GM18498 (cell line): ENCODE data around the gene MARCHF7.
"Not testable (repeated sequence)": the region's sequence is repeated elsewhere in the genome, so short reads cannot be mapped to it uniquely, and the experiment has no call there.

ENCODE experiments used
- ATAC-seq: cut with Tn5 transposase; IDR thresholded peaks from one replicate; pipeline ENCODE4 v1.9.1; 2021; ENCODE audit warnings: mild to moderate bottlenecking, moderate library complexity; ENCODE audit not compliant: unreplicated experiment

The MARCHF7 gene, protein sequence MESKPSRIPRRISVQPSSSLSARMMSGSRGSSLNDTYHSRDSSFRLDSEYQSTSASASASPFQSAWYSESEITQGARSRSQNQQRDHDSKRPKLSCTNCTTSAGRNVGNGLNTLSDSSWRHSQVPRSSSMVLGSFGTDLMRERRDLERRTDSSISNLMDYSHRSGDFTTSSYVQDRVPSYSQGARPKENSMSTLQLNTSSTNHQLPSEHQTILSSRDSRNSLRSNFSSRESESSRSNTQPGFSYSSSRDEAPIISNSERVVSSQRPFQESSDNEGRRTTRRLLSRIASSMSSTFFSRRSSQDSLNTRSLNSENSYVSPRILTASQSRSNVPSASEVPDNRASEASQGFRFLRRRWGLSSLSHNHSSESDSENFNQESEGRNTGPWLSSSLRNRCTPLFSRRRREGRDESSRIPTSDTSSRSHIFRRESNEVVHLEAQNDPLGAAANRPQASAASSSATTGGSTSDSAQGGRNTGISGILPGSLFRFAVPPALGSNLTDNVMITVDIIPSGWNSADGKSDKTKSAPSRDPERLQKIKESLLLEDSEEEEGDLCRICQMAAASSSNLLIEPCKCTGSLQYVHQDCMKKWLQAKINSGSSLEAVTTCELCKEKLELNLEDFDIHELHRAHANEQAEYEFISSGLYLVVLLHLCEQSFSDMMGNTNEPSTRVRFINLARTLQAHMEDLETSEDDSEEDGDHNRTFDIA

DNA sequence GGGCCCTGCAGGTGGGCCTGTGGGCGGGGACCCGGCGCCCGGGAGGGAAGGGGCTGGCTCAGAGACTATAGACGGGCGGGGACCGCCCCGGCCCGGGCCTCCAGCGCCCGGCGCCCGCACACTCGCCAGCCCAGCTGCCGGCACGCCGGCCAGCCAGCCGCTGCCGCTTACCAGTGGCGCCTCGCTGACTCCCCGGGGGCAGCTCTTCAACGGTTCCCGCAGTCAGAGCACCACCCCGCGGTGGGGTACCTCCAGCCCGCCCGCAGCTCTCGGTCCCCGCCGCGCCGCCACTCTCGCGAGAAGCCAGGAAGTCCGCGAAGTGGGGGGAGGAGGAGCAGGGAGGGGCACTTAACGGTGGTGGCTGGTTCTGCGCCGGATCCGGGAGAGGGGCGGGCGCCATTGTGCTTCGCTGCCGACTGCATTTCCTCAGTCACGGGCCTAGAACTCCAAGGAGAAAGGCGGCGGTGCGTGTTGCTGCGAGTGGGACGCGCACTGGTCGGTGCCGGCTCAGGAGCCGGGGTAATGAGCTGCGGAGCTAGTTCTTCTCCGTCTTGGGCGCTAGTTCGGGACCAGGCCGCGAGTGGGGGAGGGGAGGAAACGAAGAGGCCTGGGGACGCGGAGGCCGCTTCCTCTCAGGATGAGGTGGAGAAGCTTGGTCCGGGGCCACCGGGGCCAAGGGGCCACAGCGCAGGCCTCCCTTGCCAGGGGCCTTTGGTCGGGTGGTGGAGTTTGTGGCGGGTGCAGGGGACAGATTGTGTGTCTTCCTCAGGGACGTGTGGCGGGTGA is at the start of gene MARCHF7:
MARCHF7 (plus strand) TSS at position 364 of the 786 bp plus-strand sequence. CDS start 16,517 bp downstream, outside the sequence.
- peak; percentile 94 for ATAC-seq

DNA sequence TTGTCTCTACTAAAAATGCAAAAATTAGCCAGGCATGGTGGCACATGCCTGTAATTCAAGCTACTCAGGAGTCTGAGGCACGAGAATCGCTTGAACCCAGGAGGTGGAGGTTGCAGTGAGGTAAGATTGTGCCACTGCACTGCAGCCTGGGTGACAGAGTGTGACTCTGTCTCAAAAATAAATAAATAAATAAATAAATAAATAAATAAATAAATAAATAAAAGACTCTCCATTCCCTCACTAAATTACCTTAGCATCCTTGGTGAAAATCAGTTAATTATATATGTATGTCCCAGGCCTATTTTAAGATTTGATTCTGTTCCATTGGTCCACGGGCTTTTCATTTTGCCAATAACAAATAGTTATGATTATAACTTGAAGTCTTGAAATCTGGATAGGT is 44.9 kb upstream of the MARCHF7 start:
- not testable (repeated sequence) for ATAC-seq

DNA sequence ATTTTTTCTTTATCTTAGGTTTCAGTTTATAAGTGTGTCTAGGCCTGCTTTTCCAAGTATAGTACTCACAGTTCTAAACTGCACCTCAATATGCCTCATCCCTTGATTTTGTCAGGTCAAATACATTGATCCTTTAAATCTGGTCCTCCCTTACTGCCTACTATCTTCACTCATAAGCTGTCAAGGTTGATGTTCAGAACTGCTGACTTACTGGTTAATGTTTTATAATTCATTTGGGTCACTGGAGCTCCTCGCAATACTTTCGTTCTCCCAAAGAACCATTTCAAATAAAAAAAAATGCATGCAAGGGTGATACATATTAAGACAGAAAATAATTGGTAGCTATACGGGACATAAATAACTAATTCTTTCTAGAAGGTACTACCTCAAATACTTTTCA is 41.3 kb upstream of the MARCHF7 start:
- ATAC-seq, result no peak

DNA sequence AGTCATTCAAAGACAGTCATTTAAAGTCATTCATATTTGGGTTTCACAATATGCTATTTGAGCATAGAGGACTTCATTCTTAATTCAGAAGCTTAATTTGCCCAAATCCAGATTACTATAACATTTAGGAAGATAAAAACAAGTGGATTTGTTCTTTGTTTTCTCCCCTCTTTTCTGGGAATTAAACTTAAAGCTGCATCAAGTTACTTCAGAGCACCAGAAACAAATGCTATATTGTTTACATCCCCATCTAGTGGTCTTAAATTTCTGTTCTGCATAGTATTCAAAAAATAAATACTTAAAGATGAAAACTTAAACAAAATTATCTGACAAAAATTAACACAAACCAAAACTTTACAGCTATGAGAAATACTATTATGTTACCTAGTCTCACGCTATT is 34.7 kb upstream of the MARCHF7 start:
- ATAC-seq, result no peak

DNA sequence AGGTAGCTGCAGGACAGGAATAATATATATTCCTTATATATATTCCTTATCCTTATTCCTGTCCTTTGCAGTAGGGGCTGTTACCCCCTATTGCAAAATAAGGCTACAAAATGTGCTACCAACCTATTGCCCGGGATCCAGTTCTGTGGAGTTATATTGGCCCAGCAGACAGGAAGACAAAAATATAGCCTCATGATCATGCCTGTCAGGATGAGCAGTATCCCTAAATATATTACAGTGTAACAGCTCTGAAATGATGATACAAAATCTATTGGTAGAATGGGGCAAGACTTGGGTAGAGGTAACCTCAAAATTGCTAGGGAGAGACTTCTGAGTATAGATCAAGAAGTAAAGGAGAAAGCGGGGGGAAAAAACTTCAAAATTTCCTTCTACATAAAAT is 31.6 kb upstream of the MARCHF7 start:
- no peak for ATAC-seq

DNA sequence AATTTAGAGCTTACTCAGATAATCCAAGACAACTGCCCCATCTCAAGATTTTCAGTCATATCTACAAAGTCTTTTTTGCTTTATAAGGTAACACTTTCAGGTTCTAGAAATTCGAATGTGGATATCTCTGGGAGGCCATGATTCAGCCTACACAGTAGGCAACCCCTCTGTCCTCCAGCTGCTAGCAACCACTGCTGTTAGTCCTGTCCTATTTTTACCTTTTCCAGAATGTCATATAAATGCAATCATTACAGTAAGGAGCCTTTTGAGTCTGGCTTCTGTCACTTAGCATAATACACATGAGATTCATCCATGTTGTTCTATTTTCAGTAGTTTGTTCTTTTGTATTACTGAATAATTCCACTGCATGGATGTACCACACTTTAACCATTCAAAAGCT is 28.5 kb upstream of the MARCHF7 start:
- ATAC-seq, result no peak

DNA sequence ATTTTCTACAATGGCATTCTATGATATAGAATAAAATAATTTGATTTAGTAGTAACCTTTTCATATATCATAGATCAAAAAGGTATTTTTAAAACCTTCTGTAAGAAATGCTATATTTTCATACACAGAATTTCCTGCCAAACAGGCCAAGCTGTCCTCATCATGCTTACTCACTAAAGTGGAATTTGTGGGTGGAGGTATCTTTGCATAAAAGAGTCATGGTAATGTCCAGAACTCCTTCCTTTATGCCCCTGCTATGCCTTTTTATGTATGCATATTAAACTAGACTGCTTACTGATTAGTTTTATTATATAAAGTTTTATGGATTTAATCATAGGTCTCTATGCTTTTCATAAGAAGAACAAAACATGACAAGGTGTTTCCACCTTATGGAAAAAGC is 27.5 kb upstream of the MARCHF7 start:
- no peak for ATAC-seq

DNA sequence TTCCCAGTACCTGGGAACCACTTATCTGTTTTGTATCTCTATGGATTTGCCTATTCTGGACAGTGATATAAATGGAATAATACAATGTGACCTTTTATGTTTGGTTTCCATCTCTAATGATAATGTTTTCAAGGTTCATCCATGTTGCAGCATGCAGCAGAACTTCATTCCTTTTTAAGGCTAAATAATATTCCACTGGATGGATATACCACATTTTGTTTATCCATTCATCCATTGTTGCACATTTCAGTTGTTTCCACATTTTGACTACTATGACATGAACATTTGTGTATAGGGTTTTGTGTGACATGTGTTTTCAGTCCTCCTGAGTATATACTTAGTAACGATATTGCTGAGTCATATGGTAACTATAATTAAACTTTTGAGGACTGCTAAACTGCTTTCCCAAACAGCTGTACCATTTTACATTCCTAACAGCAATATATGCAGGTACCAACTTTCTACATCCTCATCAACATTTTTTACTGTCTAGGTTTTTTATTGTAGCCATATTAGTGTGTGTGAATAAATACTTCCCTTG is 17.7 kb upstream of the MARCHF7 start:
- no peak for ATAC-seq

DNA sequence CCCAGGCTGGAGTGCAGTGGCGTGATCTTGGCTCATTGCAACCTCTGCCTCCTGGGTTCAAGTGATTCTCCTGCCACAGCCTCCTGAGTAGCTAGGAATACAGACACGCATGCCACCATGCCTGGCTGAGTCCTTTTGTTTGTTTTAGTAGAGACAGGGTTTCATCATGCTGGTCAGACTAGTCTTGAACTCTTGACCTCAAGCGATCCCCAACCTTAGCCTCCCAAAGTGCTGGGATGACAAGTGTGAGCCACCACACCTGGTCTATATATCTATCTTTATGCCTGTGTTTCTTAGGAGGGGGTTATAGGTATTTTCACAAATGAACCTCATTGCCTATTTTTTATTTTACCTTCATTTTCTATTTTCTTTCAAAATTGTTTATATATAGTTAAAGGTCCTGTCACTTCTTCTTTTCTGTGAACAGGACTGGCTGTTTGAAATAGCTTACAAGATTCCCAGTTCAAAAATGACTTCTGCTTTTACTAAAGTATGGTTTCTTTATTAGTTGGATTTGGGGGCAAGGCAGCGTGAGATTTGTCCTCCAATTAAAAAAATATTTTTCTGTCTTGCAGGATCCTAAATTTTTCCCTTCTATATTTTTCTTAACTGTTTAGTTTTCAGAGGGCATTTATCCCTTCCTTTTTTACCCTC is 16.4 kb upstream of the MARCHF7 start:
- no peak for ATAC-seq

DNA sequence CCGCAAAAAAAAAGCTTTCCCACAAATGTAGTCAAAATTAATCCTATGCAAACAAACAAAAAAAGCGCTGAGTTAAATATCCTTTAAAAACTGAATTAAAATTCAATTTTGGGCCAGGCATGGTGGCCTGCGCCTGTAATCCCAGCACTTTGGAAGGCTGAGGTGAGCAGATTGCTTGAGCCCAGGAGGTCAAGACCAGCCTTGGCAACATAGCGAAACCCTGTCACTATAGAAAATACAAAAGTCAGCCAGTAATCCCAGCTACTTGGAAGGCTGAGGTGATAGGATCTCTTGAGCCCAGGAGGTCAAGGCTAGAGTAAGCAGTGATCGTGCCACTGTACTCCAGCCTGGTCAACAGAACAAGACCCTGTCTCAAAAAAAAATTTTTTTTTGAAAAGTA is 8.8 kb upstream of the MARCHF7 start:
- ATAC-seq, result no peak

DNA sequence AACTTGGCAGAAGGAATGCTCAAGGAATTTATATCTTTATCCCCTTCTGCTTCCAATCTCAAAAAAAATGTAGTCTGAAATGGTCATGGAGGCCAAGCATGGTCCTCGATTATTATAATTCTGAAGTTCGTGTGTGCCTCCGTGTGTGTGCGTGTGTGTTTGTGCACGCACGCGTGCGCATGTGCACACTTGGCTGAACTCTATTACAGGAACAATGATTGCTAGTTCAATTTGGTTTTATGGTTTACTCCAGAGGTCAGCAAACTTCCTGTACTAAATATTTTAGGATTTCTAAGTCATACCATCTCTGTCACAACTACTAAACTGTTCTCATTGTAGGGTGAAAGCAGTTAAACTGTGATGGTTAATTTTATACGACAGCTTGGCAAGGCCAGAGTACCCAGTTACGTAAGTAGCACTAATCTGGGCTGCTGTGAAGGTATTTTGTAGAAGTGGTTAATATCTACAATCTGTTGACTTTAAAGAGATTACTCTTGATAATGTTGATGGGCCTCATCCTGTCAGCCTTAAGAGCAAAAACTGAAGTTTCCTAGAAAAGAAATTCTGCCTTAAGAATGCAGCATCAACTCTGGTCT is 5.8 kb upstream of the MARCHF7 start:
- no peak for ATAC-seq

DNA sequence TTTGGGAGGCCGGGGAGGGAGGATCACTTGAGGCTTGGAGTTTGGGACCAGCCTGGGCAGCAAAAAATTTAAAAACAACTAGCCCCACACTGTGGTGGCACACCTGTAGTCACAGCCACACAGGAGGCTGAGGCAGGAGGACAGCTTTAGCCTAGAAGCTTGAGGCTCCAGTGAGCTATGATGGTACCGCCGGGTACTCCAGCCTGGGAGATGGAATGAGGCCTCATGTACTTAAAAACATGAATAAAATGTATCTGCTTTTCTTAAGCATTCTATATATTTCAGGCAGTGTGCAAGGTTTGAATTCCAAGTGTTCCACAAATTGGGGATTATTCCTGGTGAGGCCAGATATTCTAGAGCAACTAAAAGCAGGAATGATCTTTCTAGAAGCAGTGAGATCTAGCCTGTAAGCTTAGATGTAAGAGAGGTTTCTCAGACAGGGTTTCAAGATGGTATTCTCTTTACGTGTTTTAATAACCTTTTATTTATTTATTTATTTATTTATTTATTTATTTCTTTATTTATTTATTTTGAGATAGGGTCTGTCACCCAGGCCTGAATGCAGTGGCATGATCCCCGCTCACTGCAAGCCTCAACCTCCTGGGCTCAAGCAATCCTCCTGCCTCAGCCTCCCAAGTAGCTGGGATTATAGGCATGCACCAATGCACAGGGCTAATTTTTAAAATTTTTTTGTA is 4.1 kb upstream of the MARCHF7 start:
- ATAC-seq, result no peak

DNA sequence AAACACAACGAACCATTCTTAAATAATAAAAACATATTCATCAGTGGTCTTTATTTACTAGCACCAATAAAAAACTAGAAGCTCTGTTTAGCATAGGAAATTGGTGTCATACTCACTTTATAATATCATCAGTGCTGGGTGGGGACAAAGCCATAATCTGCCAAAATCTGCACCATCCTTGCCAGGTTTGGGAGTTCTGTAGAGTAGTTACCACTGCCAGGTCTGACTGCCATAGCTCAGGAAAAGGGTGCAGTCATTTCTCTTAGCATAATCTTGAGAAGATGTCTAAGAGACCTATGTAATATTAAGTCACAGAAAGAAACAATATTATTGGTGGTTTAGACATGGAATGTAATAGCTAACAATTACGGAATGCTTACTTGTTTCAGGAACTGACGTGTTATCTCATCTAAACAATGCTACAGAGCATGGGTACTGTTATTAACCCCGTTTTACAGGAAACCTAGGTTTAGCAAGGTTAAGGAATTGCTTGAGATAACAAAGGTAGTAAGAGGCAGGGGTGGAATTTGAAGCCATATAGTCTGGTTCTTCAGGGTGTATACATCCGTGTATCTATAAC is 1.6 kb upstream of the MARCHF7 start:
- ATAC-seq, result no peak

DNA sequence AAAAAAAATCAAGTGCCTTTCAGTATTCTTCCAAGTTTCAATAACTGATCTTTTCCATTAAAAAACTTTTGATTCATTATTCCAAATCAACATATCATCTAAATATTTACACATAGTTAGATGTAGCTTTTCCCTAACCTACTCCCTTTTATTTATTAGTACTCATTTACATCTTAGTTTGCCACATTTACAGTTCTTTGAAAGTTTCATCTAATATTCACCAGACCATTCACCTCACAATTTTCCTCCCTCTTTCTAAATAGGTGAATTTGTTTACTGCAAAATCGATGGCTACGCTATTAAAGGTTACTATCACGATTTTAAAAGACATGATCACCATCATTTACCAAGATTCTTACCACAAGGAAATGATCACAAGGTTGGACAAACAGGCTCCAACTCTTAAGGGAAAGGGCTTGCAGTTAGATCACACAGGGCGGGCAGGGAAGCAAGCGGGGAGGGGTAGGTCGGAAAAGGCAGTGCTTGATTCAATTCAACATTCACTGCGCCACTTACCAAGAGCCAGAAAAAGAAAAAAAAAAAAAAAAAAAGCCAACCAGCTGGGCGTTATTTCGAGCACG is 654 bp upstream of the MARCHF7 start:
- no peak for ATAC-seq

DNA sequence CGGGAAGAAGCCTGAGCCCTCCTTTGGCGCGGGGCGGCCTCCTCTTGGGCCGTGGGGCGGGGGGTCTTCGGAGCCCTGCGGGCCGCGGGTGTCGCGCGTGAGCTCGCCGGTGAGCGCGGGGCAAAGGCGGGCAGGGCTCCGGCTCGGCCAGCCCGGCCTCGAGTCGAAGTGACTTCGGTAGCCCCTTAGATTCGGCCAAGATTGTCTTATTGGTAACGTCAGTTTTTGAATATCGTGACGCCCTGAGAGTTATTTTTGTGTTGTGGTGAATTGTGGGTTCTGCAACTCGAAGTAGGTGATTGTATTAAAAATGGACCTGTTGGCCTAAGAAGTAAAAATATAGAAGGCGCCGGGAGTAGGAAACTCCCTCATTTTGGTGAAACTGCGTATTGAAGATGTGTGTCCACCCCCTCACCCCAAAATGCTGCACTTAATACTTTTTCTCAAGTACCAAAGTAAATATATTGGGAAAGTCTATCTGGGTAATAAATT is 669 bp downstream of the MARCHF7 start:
- ATAC-seq, result peak; percentile 2

DNA sequence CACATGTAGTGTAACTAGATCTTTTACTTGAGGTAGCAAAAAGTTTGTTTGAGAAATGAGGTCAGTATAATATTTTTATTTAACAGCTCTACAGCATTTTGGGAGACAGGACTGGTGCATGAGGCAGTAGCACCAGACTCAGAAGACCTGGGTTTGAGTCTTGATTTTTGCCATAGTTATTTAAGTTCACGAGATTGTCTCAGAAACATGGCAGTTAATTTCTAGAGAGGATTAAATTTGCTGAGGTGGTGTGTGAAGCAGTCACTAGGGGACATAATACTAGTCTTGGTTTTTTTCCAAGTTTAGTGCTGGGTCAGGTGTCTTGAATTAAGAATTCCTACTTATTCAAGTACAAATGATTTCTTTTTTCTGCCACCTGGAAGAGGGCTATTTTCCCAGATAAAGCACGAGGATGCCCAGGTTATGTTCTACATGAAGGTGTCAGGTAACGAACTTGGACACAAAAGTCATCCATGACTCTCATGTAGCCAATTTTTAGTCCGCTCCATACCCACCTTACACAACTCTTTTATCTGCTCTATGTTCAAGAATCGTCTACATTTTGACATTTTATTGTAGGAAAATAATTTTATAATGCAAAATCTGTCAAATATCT is 1.4 kb downstream of the MARCHF7 start:
- no peak for ATAC-seq

DNA sequence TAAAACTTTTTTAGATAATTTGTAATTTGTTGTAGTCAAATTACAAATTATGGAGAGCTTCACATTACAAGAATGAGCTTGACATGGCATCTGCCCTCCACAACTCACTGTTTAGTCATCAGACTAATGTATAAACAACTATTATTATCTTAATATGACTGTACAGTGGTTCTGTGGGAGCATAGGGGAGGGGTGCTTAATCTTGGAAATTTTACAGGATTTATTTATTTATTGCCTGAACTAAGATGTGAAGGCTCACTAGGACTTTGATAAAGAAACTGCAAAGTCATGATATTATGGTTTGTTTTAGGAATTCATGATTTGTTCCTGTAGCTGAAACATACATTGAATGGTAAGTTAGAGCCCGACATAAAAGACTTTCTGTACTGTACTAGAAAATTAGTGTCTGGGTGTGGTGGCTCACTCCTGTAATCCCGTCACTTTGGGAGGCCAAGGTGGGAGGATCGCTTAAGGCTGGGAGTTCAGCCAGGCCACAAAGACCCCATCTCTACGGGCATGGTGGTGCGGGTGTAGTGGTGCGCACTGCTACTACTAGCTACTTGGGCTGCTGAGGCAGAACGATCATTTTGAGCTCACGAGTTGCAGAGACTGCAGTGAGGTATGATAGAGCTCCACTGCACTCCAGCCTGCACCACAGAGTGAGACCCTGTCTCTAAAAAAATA is 2.1 kb downstream of the MARCHF7 start:
- ATAC-seq, result no peak

DNA sequence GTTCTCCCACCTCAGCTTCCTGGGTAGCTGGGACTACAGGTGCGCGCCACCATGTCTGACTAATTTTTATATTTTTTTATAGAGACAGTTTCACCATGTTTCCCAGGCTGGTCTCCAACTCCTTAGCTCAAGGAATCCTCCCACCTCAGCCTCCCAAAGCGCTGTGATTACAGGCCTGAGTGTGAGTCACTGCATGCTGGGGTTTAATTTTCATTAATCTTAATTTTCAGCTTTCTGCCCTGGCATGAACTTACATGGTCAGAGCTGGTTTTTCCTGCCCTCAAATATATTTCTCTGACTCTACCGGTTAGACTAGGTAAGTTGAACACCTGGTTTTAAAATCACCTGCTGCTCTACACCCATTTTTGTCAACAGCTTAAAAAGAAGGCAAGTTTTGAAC is 3.1 kb downstream of the MARCHF7 start:
- ATAC-seq, result no peak
